Measurements from ENCODE around the gene MTHFS. TPM values are rescaled to one million over a fixed set of nuclear protein-coding genes. Genes with fewer than 3 reads are reported as not detected.

MTHFS gene
- total and polyA plus RNA-seq, 2 donors (not counting 1 experiment from before 2014, with no cell fraction given): 9.5 to 21.6 TPM

DNA sequence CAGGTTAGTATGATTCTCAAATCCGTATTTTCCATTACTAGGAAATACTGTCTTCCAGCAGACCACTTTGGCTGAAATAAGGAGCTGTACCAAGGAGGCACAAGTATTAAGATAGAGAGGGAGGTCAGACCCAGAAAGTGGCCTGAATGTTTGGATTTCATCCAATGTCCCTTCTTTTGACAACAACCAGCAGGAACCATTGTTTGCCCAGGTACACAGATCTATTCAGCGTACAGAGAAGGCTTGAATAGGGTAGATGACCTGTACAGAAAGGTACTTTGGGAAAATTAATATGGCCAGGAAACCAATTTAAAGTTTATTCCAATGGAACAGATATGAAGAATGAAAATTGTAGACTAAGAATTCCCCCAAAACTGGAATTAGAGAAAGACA lies 12.6 kb downstream of the MTHFS start:
- H3K9ac ChIP-seq (ENCODE audit: insufficient read depth, low read length): no peak overlapping the region

DNA sequence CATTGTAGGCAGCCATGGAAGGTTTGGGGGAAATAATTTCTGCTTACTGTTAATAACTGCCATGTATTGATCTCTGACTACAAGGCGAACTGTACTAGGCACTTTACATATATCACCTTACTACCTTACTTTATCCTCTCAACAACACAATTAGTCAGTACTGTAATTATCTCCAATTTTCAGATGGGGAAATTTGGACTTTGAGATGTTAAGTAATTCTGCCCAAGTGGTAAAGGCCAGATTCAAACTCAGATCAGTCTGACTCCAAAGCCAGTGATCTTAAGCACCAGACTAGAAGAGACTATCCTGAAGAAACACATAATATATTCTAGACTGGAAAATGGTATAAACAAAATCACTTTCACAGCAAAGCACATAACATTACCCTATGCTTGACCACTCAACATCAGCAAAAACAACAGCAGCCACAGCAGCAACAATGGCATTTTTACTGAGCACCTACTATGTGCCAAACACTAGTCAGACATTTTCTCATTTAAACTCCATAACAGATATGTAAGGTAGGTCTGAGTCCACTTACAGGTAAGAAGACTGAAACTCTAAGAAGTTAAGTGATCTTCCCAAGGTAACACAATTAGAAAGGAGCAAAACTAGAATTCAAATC lies 13.1 kb downstream of the MTHFS start:
- H3K27ac ChIP-seq (ENCODE audit: insufficient read depth, low read length): no peak overlapping the region

More for the DNA sequence above, 12.6 kb downstream of the MTHFS start:
- Histone ChIP-seq H3K27me3 (ENCODE audit: control insufficient read depth, insufficient read depth, low read length) (no peaks in the 10 kb centered on the region), H3K27ac (ENCODE audit: insufficient read depth, low read length) (no peak overlapping the region), H2AFZ (ENCODE audit: low read length) (no peak overlapping the region), H4K20me1 (ENCODE audit: control insufficient read depth, extremely low read depth, insufficient read depth, low read length) (no peaks in the 10 kb centered on the region), H3K4me2 (ENCODE audit: extremely low read depth, insufficient read depth, low read length) (no peak overlapping the region), H3K79me2 (ENCODE audit: control insufficient read depth, insufficient read depth, low read length) (no peaks in the 10 kb centered on the region), H3K4me3 (replicated peaks in 1 of 4; ENCODE audit: control extremely low read depth in 1 of 4, insufficient read depth in 1 of 4, low read depth in 3 of 4, low read length in 4 of 4) (no peak overlapping the region), H3K4me1 (ENCODE audit: control insufficient read depth, extremely low read depth, insufficient read depth, low read length) (no peaks in the 10 kb centered on the region), H3K36me3 (ENCODE audit: control insufficient read depth, insufficient read depth, low read length) (no peaks in the 10 kb centered on the region), H3K9me3 (ENCODE audit: control insufficient read depth, insufficient read depth, low read depth, low read length) (no peaks in the 10 kb centered on the region)
- TF ChIP-seq, protein P1, sequence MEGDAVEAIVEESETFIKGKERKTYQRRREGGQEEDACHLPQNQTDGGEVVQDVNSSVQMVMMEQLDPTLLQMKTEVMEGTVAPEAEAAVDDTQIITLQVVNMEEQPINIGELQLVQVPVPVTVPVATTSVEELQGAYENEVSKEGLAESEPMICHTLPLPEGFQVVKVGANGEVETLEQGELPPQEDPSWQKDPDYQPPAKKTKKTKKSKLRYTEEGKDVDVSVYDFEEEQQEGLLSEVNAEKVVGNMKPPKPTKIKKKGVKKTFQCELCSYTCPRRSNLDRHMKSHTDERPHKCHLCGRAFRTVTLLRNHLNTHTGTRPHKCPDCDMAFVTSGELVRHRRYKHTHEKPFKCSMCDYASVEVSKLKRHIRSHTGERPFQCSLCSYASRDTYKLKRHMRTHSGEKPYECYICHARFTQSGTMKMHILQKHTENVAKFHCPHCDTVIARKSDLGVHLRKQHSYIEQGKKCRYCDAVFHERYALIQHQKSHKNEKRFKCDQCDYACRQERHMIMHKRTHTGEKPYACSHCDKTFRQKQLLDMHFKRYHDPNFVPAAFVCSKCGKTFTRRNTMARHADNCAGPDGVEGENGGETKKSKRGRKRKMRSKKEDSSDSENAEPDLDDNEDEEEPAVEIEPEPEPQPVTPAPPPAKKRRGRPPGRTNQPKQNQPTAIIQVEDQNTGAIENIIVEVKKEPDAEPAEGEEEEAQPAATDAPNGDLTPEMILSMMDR (conservative IDR thresholded peaks at IDR 0.05 in 1 of 2, IDR thresholded peaks at IDR 0.05 in 1 of 2; ENCODE audit: low read depth in 1 of 2, low read length in 2 of 2): no peak
- TF ChIP-seq EZH2 (IDR thresholded peaks at IDR 0.05; ENCODE audit: low read length, missing control alignments): no peak
- no peak for DNase-seq (ENCODE audit: low read depth in 2 of 2)

DNA sequence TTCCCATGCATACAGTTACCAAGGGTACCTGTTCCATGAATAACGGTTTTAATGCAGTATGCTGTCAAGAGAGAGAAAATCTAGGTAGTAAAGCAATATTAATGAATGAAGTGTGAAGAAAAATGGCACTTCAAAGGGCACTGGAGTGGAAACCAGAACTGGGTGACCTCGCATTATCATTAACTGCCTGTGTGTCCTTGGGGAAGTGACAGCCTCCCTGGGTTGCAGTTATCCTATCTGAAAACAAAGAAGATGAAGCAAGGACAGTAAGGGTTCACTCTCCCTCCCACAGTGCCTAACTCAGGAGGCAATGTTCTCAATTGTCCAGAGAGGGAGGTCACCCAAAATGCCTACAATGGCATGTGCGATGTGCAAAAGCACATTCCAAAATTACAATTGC lies 15.1 kb downstream of the MTHFS start:
- Histone ChIP-seq H3K4me1 (ENCODE audit: control insufficient read depth, extremely low read depth, insufficient read depth, low read length) (no peaks in the 10 kb centered on the region), H3K27ac (ENCODE audit: insufficient read depth, low read length) (no peak overlapping the region), H2AFZ (ENCODE audit: low read length) (no peak overlapping the region), H3K4me3 (replicated peaks in 1 of 4; ENCODE audit: control extremely low read depth in 1 of 4, insufficient read depth in 1 of 4, low read depth in 3 of 4, low read length in 4 of 4) (no peak overlapping the region), H3K27me3 (ENCODE audit: control insufficient read depth, insufficient read depth, low read length) (no peaks in the 10 kb centered on the region), H3K36me3 (ENCODE audit: control insufficient read depth, insufficient read depth, low read length) (no peaks in the 10 kb centered on the region), H3K4me2 (ENCODE audit: extremely low read depth, insufficient read depth, low read length) (no peak overlapping the region), H3K9ac (ENCODE audit: insufficient read depth, low read length) (no peak overlapping the region), H4K20me1 (ENCODE audit: control insufficient read depth, extremely low read depth, insufficient read depth, low read length) (no peaks in the 10 kb centered on the region), H3K79me2 (ENCODE audit: control insufficient read depth, insufficient read depth, low read length) (no peaks in the 10 kb centered on the region), H3K9me3 (ENCODE audit: control insufficient read depth, insufficient read depth, low read depth, low read length) (no peaks in the 10 kb centered on the region)
- no peak for DNase-seq (ENCODE audit: low read depth in 2 of 2)
- no peak for TF ChIP-seq EZH2 (IDR thresholded peaks at IDR 0.05; ENCODE audit: low read length, missing control alignments)
- TF ChIP-seq, protein P1 (conservative IDR thresholded peaks at IDR 0.05 in 1 of 2, IDR thresholded peaks at IDR 0.05 in 1 of 2; ENCODE audit: low read depth in 1 of 2, low read length in 2 of 2): no peak

More for the DNA sequence above, 13.1 kb downstream of the MTHFS start:
- no peaks in the 10 kb centered on the region for H3K27me3 ChIP-seq (ENCODE audit: control insufficient read depth, insufficient read depth, low read length)
- no peak overlapping the region for H3K9ac ChIP-seq (ENCODE audit: insufficient read depth, low read length)
- H3K36me3 ChIP-seq (ENCODE audit: control insufficient read depth, insufficient read depth, low read length): no peaks in the 10 kb centered on the region
- H3K79me2 ChIP-seq (ENCODE audit: control insufficient read depth, insufficient read depth, low read length): no peaks in the 10 kb centered on the region
- H3K4me1 ChIP-seq (ENCODE audit: control insufficient read depth, extremely low read depth, insufficient read depth, low read length): no peaks in the 10 kb centered on the region
- TF ChIP-seq EZH2 (IDR thresholded peaks at IDR 0.05; ENCODE audit: low read length, missing control alignments): no peak
- TF ChIP-seq, protein P1 (conservative IDR thresholded peaks at IDR 0.05 in 1 of 2, IDR thresholded peaks at IDR 0.05 in 1 of 2; ENCODE audit: low read depth in 1 of 2, low read length in 2 of 2): no peak
- no peaks in the 10 kb centered on the region for H4K20me1 ChIP-seq (ENCODE audit: control insufficient read depth, extremely low read depth, insufficient read depth, low read length)
- H2AFZ ChIP-seq (ENCODE audit: low read length): no peak overlapping the region
- H3K4me3 ChIP-seq (replicated peaks in 1 of 4; ENCODE audit: control extremely low read depth in 1 of 4, insufficient read depth in 1 of 4, low read depth in 3 of 4, low read length in 4 of 4): no peak overlapping the region
- no peak overlapping the region for H3K4me2 ChIP-seq (ENCODE audit: extremely low read depth, insufficient read depth, low read length)
- no peak for DNase-seq (ENCODE audit: low read depth in 2 of 2)
- no peaks in the 10 kb centered on the region for H3K9me3 ChIP-seq (ENCODE audit: control insufficient read depth, insufficient read depth, low read depth, low read length)
